Keratinocyte (primary cell): Measurements from ENCODE around the gene DIP2B. TPM values are rescaled to one million over a fixed set of nuclear protein-coding genes. Genes with fewer than 3 reads are reported as not detected.

Experiments used
- DNase-seq: peaks from one replicate; pipeline ENCODE4 v3.0.0-alpha.2; 2011; ENCODE audit warnings: low read depth, missing footprints, low spot score
- FAIRE-seq: peaks from 2 replicates; lab custom pipeline; 2011; peaks lifted over from hg19 to GRCh38; lab: Jason Lieb, UNC
- H2AFZ ChIP-seq: 2 replicates; pipeline ENCODE4 v1.6.0; 2012; ENCODE audit warnings: low read length, control low read depth, inconsistent platforms; ENCODE audit not compliant: control insufficient read depth
- H3K27ac ChIP-seq: 2 replicates; pipeline ENCODE4 v1.5.1; 2011; ENCODE audit warnings: low read length; ENCODE audit not compliant: control insufficient read depth, insufficient read depth
- H3K27me3 ChIP-seq: 3 replicates; pipeline ENCODE4 v1.6.0; 2011; ENCODE audit warnings: low read length; ENCODE audit not compliant: control insufficient read depth, insufficient read depth; ENCODE audit errors: extremely low read depth
- H3K36me3 ChIP-seq, 2 experiments: 2 replicates in 1 of 2; 3 replicates in 1 of 2; pipeline ENCODE4 v1.5.1; 2011; ENCODE audit warnings: low read length in 2 of 2, mild to moderate bottlenecking in 1 of 2; ENCODE audit not compliant: control insufficient read depth in 2 of 2, insufficient read depth in 2 of 2; ENCODE audit errors: extremely low read depth in 1 of 2
- H3K4me1 ChIP-seq: 3 replicates; pipeline ENCODE4 v1.5.1; 2011; ENCODE audit warnings: low read length; ENCODE audit not compliant: control insufficient read depth, insufficient read depth; ENCODE audit errors: extremely low read depth
- H3K4me2 ChIP-seq: 3 replicates; pipeline ENCODE4 v1.6.0; 2011; ENCODE audit warnings: low read depth, low read length; ENCODE audit not compliant: control insufficient read depth, insufficient read depth; ENCODE audit errors: extremely low read depth
- H3K4me3 ChIP-seq, 3 experiments: fragments of 200-600 bp in 1 of 3; sonication (generic) in 1 of 3; 2 replicates in 2 of 3; 3 replicates in 1 of 3; pipeline ENCODE4 v1.5.1; 2011 to 2016; ENCODE audit warnings: low read length in 3 of 3, mild to moderate bottlenecking in 3 of 3, control low read depth in 2 of 3, inconsistent platforms in 1 of 3, low read depth in 1 of 3, mixed read lengths in 1 of 3, mixed run types in 1 of 3, moderate library complexity in 1 of 3; ENCODE audit not compliant: control insufficient read depth in 2 of 3, insufficient read depth in 2 of 3; ENCODE audit errors: extremely low read depth in 1 of 3
- H3K79me2 ChIP-seq: 2 replicates; pipeline ENCODE4 v1.6.0; 2012; ENCODE audit warnings: low read length; ENCODE audit not compliant: control insufficient read depth, insufficient read depth
- H3K9ac ChIP-seq: 3 replicates; pipeline ENCODE4 v1.6.0; 2011; ENCODE audit warnings: low read length; ENCODE audit not compliant: control insufficient read depth, insufficient read depth; ENCODE audit errors: extremely low read depth
- H3K9me1 ChIP-seq: 3 replicates; pipeline ENCODE4 v1.6.0; 2011; ENCODE audit warnings: low read length; ENCODE audit not compliant: control insufficient read depth, insufficient read depth; ENCODE audit errors: extremely low read depth
- H3K9me3 ChIP-seq: 2 replicates; pipeline ENCODE4 v1.5.1; 2012; ENCODE audit warnings: low read depth, low read length; ENCODE audit not compliant: control insufficient read depth
- H4K20me1 ChIP-seq: 3 replicates; pipeline ENCODE4 v1.6.0; 2011; ENCODE audit warnings: low read length; ENCODE audit not compliant: control insufficient read depth, insufficient read depth; ENCODE audit errors: extremely low read depth
- EZH2 ChIP-seq: IDR thresholded peaks from one replicate; pipeline ENCODE4 v1.6.1; 2012; ENCODE audit warnings: inconsistent platforms, mild to moderate bottlenecking, low read length, moderate library complexity
- dilution Hi-C: fragments of 300-500 bp; cut with MboI; formaldehyde crosslinking; loops from one replicate; pipeline ENCODE4 v1.7.0; 2020; ENCODE audit warnings: low sequenced_read_pairs; ENCODE audit not compliant: extremely low pct_ligation_motif_present
- polyA plus RNA-seq, 5 experiments: library from polyadenylated mRNA; depleted of rRNA in 3 of 5; stranded (reverse) in 3 of 5; stranded (forward) in 1 of 5; unstranded in 1 of 5; fragments of >200 nt; gene quantifications; 1 replicate in 1 of 5; 2 replicates in 3 of 5; 3 replicates in 1 of 5; pipeline versions ENCODE4 v1.2.1 to v1.2.3, GENCODE V29; 2011 to 2012; ENCODE audit warnings: missing spikeins in 2 of 5, low read depth in 1 of 5, low replicate concordance in 1 of 5
- TF ChIP-seq, protein P1 (sequence below), 3 experiments: IDR thresholded peaks in 1 of 3; conservative IDR thresholded peaks in 1 of 3; optimal IDR thresholded peaks in 1 of 3; 2 replicates in 2 of 3; 3 replicates in 1 of 3; pipeline versions ENCODE3 to v1.5.1; 2011; ENCODE audit warnings: low read length in 3 of 3, mild to moderate bottlenecking in 3 of 3, moderate library complexity in 2 of 3, control low read depth in 1 of 3, inconsistent platforms in 1 of 3; ENCODE audit not compliant: insufficient read depth in 2 of 3; ENCODE audit errors: extremely low read depth in 1 of 3

DIP2B gene
- polyA plus RNA-seq, 1 donor (not counting 4 experiments of a cell fraction or from before 2014, with no cell fraction given): 30.2 TPM

- Histone ChIP-seq H4K20me1 (no peaks in the 10 kb centered on the region), H3K4me3 (no peak overlapping the region), H3K36me3 (peaks cover 32 to 35% of the 10 kb centered on the region in 2 experiments), H3K4me2 (no peak overlapping the region), H3K9me1 (peaks cover 2% of the 10 kb centered on the region), H3K79me2 (no peaks in the 10 kb centered on the region), H3K4me1 (no peaks in the 10 kb centered on the region), H2AFZ (no peak overlapping the region), H3K27me3 (no peaks in the 10 kb centered on the region), H3K9me3 (no peaks in the 10 kb centered on the region), H3K9ac (no peak overlapping the region), H3K27ac (no peak overlapping the region)
- FAIRE-seq (no peak), DNase-seq (no peak)
- TF ChIP-seq, protein P1, sequence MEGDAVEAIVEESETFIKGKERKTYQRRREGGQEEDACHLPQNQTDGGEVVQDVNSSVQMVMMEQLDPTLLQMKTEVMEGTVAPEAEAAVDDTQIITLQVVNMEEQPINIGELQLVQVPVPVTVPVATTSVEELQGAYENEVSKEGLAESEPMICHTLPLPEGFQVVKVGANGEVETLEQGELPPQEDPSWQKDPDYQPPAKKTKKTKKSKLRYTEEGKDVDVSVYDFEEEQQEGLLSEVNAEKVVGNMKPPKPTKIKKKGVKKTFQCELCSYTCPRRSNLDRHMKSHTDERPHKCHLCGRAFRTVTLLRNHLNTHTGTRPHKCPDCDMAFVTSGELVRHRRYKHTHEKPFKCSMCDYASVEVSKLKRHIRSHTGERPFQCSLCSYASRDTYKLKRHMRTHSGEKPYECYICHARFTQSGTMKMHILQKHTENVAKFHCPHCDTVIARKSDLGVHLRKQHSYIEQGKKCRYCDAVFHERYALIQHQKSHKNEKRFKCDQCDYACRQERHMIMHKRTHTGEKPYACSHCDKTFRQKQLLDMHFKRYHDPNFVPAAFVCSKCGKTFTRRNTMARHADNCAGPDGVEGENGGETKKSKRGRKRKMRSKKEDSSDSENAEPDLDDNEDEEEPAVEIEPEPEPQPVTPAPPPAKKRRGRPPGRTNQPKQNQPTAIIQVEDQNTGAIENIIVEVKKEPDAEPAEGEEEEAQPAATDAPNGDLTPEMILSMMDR (optimal IDR thresholded peaks at IDR 0.05 in 1 of 3, IDR thresholded peaks at IDR 0.05 in 1 of 3, conservative IDR thresholded peaks at IDR 0.05 in 1 of 3; ENCODE audit: extremely low read depth in 1 of 3, insufficient read depth in 2 of 3, low read length in 3 of 3): no peak
- no peak for TF ChIP-seq EZH2
- dilution Hi-C loops: no loop called here
Observed at GRCh38 chr12:50720501-50720900, 215.7 kb downstream of the DIP2B start.

GRCh38 chr12:50723865-50724264 is 219.1 kb downstream of the DIP2B start:
- DNase-seq (no peak), FAIRE-seq (no peak)
- dilution Hi-C loops: no loop called here
- H3K27me3 ChIP-seq: no peaks in the 10 kb centered on the region
- H3K36me3 ChIP-seq: peaks cover 33 to 37% of the 10 kb centered on the region in 2 experiments
- peaks cover 5% of the 10 kb centered on the region for H3K4me1 ChIP-seq
- H3K9me1 ChIP-seq: peaks cover 2% of the 10 kb centered on the region
- no peak overlapping the region for H3K27ac ChIP-seq
- H2AFZ ChIP-seq: no peak overlapping the region
- no peaks in the 10 kb centered on the region for H3K9me3 ChIP-seq
- no peak overlapping the region for H3K9ac ChIP-seq
- TF ChIP-seq, protein P1 (optimal IDR thresholded peaks at IDR 0.05 in 1 of 3, IDR thresholded peaks at IDR 0.05 in 1 of 3, conservative IDR thresholded peaks at IDR 0.05 in 1 of 3; ENCODE audit: extremely low read depth in 1 of 3, insufficient read depth in 2 of 3, low read length in 3 of 3): no peak
- no peak for TF ChIP-seq EZH2
- H3K79me2 ChIP-seq: no peaks in the 10 kb centered on the region
- H3K4me2 ChIP-seq: no peak overlapping the region
- H4K20me1 ChIP-seq: no peaks in the 10 kb centered on the region
- no peak overlapping the region for H3K4me3 ChIP-seq
